ENCODE results near the gene ZBTB42.

Gene ZBTB42

DNA sequence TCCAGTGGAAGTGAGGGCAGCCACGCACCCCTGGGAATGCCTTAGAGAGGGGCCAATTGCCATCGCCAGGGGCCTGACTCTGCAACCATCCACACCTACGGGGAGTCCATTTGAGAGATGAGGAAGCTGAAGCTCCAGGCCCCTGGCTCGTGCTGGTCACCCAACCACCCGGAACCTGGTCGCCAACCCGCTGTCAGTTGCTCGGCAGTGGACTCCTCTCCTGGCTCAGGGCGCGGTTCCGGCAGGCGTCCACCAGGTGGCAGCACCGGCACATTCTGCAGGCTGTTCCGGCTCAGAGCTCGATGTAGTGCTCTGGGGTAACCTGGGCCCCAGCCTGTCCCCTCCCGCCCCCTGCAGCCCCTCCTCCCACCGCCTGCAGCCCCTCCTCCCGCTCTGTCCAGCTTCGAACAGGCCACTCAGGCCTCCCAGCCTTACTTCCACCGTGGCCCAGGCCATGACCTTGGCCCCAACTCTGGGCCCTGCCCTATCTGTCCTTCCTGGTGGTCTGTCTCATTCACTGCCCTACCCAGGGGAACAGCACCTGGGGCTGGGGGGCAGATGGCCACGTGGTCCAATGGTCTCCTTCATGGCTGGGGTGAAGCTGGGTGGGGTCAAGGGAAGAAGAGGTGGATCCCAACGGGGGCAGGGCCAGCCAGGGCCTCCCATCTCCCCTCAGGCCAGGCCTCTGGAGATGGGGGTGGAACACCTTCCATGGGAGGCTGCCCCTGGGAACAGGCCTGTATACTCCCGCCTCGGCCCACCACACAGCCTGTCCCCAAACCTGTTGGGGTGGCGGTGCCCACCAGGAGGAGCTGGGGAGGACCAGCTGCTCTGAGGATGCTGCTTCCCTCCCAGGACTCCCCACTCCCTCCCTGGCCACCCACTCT is 32.2 kb upstream of the ZBTB42 start (continued):
- TF ChIP-seq ZNF701 (tag by site-specific recombination; IDR thresholded peaks at IDR 0.05) (no peak), KLF16 (tag by site-specific recombination; IDR thresholded peaks at IDR 0.05) (peak; percentile 24; the same call in 1 of the 2 replicates), ZNF473 (tag by site-specific recombination; IDR thresholded peaks at IDR 0.05) (no peak), ZNF768 (tag by site-specific recombination; IDR thresholded peaks at IDR 0.05) (no peak), SP3 (tag by site-specific recombination; IDR thresholded peaks at IDR 0.05) (peak; percentile 88), ZBTB8A (tag by site-specific recombination; IDR thresholded peaks at IDR 0.05) (no peak), MEIS1 (CRISPR knock-in tag; IDR thresholded peaks at IDR 0.05; ENCODE audit: borderline replicate concordance) (no peak), ZNF211 (tag by site-specific recombination; IDR thresholded peaks at IDR 0.05; ENCODE audit: low read depth) (no peak), ZNF248 (tag by site-specific recombination; IDR thresholded peaks at IDR 0.05) (no peak), ZNF169 (tag by site-specific recombination; IDR thresholded peaks at IDR 0.05) (no peak), GFI1B (tag by site-specific recombination; IDR thresholded peaks at IDR 0.05) (no peak), EGR2 (tag by site-specific recombination; IDR thresholded peaks at IDR 0.05; ENCODE audit: low read depth) (peak; percentile 60; the same call in 1 of the 2 replicates), ZNF501 (tag by site-specific recombination; IDR thresholded peaks at IDR 0.05) (no peak), SALL2 (tag by site-specific recombination; IDR thresholded peaks at IDR 0.05; ENCODE audit: borderline replicate concordance) (no peak), ZNF596 (tag by site-specific recombination; IDR thresholded peaks at IDR 0.05) (no peak), REPIN1 (tag by site-specific recombination; IDR thresholded peaks at IDR 0.05; ENCODE audit: low read depth) (no peak), ZNF664 (tag by site-specific recombination; IDR thresholded peaks at IDR 0.05) (no peak), ZNF600 (tag by site-specific recombination; IDR thresholded peaks at IDR 0.05) (no peak), ZNF510 (tag by site-specific recombination; IDR thresholded peaks at IDR 0.05; ENCODE audit: insufficient replicate concordance) (no peak), ZNF146 (tag by site-specific recombination; IDR thresholded peaks at IDR 0.05) (no peak), RBAK (tag by site-specific recombination; IDR thresholded peaks at IDR 0.05) (no peak)
- TF ChIP-seq, protein P1, sequence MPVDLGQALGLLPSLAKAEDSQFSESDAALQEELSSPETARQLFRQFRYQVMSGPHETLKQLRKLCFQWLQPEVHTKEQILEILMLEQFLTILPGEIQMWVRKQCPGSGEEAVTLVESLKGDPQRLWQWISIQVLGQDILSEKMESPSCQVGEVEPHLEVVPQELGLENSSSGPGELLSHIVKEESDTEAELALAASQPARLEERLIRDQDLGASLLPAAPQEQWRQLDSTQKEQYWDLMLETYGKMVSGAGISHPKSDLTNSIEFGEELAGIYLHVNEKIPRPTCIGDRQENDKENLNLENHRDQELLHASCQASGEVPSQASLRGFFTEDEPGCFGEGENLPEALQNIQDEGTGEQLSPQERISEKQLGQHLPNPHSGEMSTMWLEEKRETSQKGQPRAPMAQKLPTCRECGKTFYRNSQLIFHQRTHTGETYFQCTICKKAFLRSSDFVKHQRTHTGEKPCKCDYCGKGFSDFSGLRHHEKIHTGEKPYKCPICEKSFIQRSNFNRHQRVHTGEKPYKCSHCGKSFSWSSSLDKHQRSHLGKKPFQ (tag by site-specific recombination; IDR thresholded peaks at IDR 0.05) = no peak
- TF ChIP-seq, protein P2, sequence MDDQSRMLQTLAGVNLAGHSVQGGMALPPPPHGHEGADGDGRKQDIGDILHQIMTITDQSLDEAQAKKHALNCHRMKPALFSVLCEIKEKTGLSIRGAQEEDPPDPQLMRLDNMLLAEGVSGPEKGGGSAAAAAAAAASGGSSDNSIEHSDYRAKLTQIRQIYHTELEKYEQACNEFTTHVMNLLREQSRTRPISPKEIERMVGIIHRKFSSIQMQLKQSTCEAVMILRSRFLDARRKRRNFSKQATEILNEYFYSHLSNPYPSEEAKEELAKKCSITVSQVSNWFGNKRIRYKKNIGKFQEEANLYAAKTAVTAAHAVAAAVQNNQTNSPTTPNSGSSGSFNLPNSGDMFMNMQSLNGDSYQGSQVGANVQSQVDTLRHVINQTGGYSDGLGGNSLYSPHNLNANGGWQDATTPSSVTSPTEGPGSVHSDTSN (CRISPR knock-in tag; IDR thresholded peaks at IDR 0.05) = peak; percentile 47; the same call in 1 of the 2 replicates
- TF ChIP-seq, protein P3, sequence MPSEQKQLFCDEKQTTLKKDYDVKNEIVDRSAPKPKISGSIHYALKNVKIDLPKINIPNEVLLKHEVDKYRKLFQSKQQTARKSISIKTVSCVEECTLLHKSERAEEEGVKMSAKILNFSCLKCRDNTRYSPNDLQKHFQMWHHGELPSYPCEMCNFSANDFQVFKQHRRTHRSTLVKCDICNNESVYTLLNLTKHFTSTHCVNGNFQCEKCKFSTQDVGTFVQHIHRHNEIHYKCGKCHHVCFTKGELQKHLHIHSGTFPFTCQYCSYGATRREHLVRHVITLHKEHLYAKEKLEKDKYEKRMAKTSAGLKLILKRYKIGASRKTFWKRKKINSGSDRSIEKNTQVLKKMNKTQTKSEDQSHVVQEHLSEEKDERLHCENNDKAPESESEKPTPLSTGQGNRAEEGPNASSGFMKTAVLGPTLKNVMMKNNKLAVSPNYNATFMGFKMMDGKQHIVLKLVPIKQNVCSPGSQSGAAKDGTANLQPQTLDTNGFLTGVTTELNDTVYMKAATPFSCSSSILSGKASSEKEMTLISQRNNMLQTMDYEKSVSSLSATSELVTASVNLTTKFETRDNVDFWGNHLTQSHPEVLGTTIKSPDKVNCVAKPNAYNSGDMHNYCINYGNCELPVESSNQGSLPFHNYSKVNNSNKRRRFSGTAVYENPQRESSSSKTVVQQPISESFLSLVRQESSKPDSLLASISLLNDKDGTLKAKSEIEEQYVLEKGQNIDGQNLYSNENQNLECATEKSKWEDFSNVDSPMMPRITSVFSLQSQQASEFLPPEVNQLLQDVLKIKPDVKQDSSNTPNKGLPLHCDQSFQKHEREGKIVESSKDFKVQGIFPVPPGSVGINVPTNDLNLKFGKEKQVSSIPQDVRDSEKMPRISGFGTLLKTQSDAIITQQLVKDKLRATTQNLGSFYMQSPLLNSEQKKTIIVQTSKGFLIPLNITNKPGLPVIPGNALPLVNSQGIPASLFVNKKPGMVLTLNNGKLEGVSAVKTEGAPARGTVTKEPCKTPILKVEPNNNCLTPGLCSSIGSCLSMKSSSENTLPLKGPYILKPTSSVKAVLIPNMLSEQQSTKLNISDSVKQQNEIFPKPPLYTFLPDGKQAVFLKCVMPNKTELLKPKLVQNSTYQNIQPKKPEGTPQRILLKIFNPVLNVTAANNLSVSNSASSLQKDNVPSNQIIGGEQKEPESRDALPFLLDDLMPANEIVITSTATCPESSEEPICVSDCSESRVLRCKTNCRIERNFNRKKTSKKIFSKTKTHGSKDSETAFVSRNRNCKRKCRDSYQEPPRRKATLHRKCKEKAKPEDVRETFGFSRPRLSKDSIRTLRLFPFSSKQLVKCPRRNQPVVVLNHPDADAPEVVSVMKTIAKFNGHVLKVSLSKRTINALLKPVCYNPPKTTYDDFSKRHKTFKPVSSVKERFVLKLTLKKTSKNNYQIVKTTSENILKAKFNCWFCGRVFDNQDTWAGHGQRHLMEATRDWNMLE (tag by site-specific recombination; conservative IDR thresholded peaks at IDR 0.05; ENCODE audit: low read depth) = no peak
- TF ChIP-seq, protein P4, sequence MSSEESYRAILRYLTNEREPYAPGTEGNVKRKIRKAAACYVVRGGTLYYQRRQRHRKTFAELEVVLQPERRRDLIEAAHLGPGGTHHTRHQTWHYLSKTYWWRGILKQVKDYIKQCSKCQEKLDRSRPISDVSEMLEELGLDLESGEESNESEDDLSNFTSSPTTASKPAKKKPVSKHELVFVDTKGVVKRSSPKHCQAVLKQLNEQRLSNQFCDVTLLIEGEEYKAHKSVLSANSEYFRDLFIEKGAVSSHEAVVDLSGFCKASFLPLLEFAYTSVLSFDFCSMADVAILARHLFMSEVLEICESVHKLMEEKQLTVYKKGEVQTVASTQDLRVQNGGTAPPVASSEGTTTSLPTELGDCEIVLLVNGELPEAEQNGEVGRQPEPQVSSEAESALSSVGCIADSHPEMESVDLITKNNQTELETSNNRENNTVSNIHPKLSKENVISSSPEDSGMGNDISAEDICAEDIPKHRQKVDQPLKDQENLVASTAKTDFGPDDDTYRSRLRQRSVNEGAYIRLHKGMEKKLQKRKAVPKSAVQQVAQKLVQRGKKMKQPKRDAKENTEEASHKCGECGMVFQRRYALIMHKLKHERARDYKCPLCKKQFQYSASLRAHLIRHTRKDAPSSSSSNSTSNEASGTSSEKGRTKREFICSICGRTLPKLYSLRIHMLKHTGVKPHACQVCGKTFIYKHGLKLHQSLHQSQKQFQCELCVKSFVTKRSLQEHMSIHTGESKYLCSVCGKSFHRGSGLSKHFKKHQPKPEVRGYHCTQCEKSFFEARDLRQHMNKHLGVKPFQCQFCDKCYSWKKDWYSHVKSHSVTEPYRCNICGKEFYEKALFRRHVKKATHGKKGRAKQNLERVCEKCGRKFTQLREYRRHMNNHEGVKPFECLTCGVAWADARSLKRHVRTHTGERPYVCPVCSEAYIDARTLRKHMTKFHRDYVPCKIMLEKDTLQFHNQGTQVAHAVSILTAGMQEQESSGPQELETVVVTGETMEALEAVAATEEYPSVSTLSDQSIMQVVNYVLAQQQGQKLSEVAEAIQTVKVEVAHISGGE (tag by site-specific recombination; conservative IDR thresholded peaks at IDR 0.05; ENCODE audit: low read depth) = no peak
- TF ChIP-seq, protein P5, sequence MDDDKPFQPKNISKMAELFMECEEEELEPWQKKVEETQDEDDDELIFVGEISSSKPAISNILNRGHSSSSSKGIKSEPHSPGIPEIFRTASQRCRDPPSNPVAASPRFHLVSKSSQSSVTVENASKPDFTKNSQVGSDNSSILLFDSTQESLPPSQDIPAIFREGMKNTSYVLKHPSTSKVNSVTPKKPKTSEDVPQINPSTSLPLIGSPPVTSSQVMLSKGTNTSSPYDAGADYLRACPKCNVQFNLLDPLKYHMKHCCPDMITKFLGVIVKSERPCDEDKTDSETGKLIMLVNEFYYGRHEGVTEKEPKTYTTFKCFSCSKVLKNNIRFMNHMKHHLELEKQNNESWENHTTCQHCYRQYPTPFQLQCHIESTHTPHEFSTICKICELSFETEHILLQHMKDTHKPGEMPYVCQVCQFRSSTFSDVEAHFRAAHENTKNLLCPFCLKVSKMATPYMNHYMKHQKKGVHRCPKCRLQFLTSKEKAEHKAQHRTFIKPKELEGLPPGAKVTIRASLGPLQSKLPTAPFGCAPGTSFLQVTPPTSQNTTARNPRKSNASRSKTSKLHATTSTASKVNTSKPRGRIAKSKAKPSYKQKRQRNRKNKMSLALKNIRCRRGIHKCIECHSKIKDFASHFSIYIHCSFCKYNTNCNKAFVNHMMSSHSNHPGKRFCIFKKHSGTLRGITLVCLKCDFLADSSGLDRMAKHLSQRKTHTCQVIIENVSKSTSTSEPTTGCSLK (tag by site-specific recombination; IDR thresholded peaks at IDR 0.05) = no peak

All from HEK293 (cell line).